Measurements from ENCODE around the gene MOB3C. TPM values are rescaled to one million over a fixed set of nuclear protein-coding genes. Genes with fewer than 3 reads are reported as not detected.

The MOB3C gene
- total RNA-seq, 2 donors from 2014 or later = 1.7 to 2.3 TPM

DNA sequence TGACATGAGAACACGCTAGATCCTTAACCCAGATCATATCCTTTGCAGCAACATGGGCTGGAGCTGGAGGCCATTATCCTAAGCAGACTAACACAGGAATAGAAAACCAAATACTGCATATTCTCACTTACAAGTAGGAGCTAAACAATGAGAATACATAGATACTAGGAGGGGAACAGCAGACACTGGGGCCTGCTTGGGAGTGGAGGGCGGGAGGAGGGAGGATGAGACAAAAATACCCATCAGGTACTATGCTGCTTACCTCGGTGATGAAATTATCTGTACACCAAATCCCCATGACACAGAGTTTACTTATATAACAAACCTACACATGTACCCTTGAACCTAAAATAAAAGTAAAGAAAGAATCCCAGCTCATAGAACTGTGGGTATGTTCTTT, 1.2 kb upstream of the MOB3C start:
- Histone ChIP-seq H3K27me3 (ENCODE audit: control insufficient read depth, insufficient read depth, low read length, poor library complexity, severe bottlenecking) (peaks cover 36% of the 10 kb centered on the region), H3K9ac (ENCODE audit: extremely low read depth, low read length, poor library complexity, severe bottlenecking) (no peak overlapping the region), H3K36me3 (ENCODE audit: control insufficient read depth, insufficient read depth, low read length) (no peaks in the 10 kb centered on the region), H3K4me1 (ENCODE audit: control insufficient read depth, insufficient read depth, low read length) (peaks cover 7% of the 10 kb centered on the region), H3K9me3 (ENCODE audit: control insufficient read depth, low read length) (no peaks in the 10 kb centered on the region), H3K4me3 (ENCODE audit: low read length) (no peak overlapping the region), H3K27ac (ENCODE audit: low read depth, low read length) (no peak overlapping the region)
- H3K27ac Mint-ChIP-seq = no peak overlapping the region
- H3K9me3 Mint-ChIP-seq = no peaks in the 10 kb centered on the region
- no peaks in the 10 kb centered on the region for H3K36me3 Mint-ChIP-seq (ENCODE audit: low read depth)
- DNase-seq = no peak
- H3K4me3 Mint-ChIP-seq = no peak overlapping the region
- 99% methylated on average over 3 of the region's 3 CpGs; no CpG with 5 or more reads in 1 of the 2 experiments for WGBS, 2 experiments (ENCODE audit: insufficient coverage in 1 of 2, insufficient read length in 1 of 2)
- no peak for TF ChIP-seq CTCF (conservative IDR thresholded peaks at IDR 0.05)
- H3K27me3 Mint-ChIP-seq (ENCODE audit: insufficient read depth) = peaks cover 47% of the 10 kb centered on the region
- H3K4me1 Mint-ChIP-seq = peaks cover 15% of the 10 kb centered on the region

GRCh38 chr1:46617108-46617800, 643 bp upstream of the MOB3C start:
- no peak for DNase-seq
- H3K27me3 ChIP-seq (ENCODE audit: control insufficient read depth, insufficient read depth, low read length, poor library complexity, severe bottlenecking) = peaks cover 36% of the 10 kb centered on the region
- peak overlapping the region; percentile 69 for H3K4me3 Mint-ChIP-seq
- H3K4me1 Mint-ChIP-seq = peaks cover 15% of the 10 kb centered on the region
- no peaks in the 10 kb centered on the region for H3K9me3 ChIP-seq (ENCODE audit: control insufficient read depth, low read length)
- H3K4me1 ChIP-seq (ENCODE audit: control insufficient read depth, insufficient read depth, low read length) = peaks cover 7% of the 10 kb centered on the region
- no peaks in the 10 kb centered on the region for H3K36me3 ChIP-seq (ENCODE audit: control insufficient read depth, insufficient read depth, low read length)
- TF ChIP-seq CTCF (conservative IDR thresholded peaks at IDR 0.05) = no peak
- H3K36me3 Mint-ChIP-seq (ENCODE audit: low read depth) = no peaks in the 10 kb centered on the region
- no peak overlapping the region for H3K9ac ChIP-seq (ENCODE audit: extremely low read depth, low read length, poor library complexity, severe bottlenecking)
- 63 to 72% methylated on average over 4 to 10 of the region's 10 CpGs for WGBS, 2 experiments (ENCODE audit: insufficient coverage in 1 of 2, insufficient read length in 1 of 2)
- H3K27ac ChIP-seq (ENCODE audit: low read depth, low read length) = no peak overlapping the region
- H3K27me3 Mint-ChIP-seq (ENCODE audit: insufficient read depth) = peaks cover 49% of the 10 kb centered on the region
- no peak overlapping the region for H3K27ac Mint-ChIP-seq
- peak overlapping the region; percentile 77 for H3K4me3 ChIP-seq (ENCODE audit: low read length)
- no peaks in the 10 kb centered on the region for H3K9me3 Mint-ChIP-seq

DNA sequence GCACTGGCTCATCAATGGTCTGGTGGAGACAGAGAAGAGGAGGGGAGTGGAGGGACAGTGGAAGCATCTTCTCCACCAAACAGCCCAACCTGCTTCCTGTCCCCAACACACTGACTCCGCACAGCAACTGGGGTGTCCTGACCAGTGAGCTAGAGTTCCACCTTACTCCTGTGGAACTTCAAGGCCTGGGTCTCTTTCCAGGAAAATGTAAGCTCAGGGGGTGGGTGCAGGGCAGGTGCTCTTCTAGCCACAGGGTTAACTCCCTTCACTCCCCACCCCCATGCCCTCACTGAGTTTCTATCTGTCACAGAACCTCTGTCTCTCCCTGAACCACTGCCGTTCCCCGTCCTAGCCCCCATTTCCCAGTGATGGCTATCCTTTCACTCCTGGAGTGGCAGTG, 876 bp downstream of the MOB3C start:
- H3K27ac Mint-ChIP-seq = no peak overlapping the region
- no peaks in the 10 kb centered on the region for H3K36me3 Mint-ChIP-seq (ENCODE audit: low read depth)
- H3K4me1 Mint-ChIP-seq = peaks cover 26% of the 10 kb centered on the region
- H3K27me3 Mint-ChIP-seq (ENCODE audit: insufficient read depth) = peaks cover 48% of the 10 kb centered on the region
- 89 to 93% methylated on average over 2 to 3 of the region's 3 CpGs for WGBS, 2 experiments (ENCODE audit: insufficient coverage in 1 of 2, insufficient read length in 1 of 2)
- peak overlapping the region; percentile 69 for H3K4me3 Mint-ChIP-seq
- no peak for TF ChIP-seq CTCF (conservative IDR thresholded peaks at IDR 0.05)
- peaks cover 7% of the 10 kb centered on the region for H3K4me1 ChIP-seq (ENCODE audit: control insufficient read depth, insufficient read depth, low read length)
- H3K4me3 ChIP-seq (ENCODE audit: low read length) = no peak overlapping the region
- H3K27me3 ChIP-seq (ENCODE audit: control insufficient read depth, insufficient read depth, low read length, poor library complexity, severe bottlenecking) = peaks cover 36% of the 10 kb centered on the region
- H3K27ac ChIP-seq (ENCODE audit: low read depth, low read length) = no peak overlapping the region
- H3K9me3 ChIP-seq (ENCODE audit: control insufficient read depth, low read length) = no peaks in the 10 kb centered on the region
- H3K9ac ChIP-seq (ENCODE audit: extremely low read depth, low read length, poor library complexity, severe bottlenecking) = no peak overlapping the region
- H3K36me3 ChIP-seq (ENCODE audit: control insufficient read depth, insufficient read depth, low read length) = no peaks in the 10 kb centered on the region
- peak; percentile 46 for DNase-seq
- H3K9me3 Mint-ChIP-seq = no peaks in the 10 kb centered on the region

Measured in endodermal cell (in vitro differentiated cells).